ENCODE measurements around the gene NLRP1. TPM values are rescaled to one million over a fixed set of nuclear protein-coding genes. Genes with fewer than 3 reads are reported as not detected.

NLRP1 gene
- total RNA-seq, 2 experiments from 2014 or later: 26.0 to 28.2 TPM

GRCh38 chr17:5533486-5534315, 50.6 kb downstream of the NLRP1 start:
- Mint-ChIP-seq H3K27ac (no peak overlapping the region), H3K27me3 (no peaks in the 10 kb centered on the region)

GRCh38 chr17:5532581-5532980, 51.7 kb downstream of the NLRP1 start:
- POLR2A ChIA-PET: interaction anchor here (1.3 kb wide), 1 partner anchor 18 kb away, joined by 5 read pairs; no protein-coding TSS in a partner anchor
- H3K4me3 Mint-ChIP-seq: no peak overlapping the region
- no peak for TF ChIP-seq CTCF (IDR thresholded peaks at IDR 0.05)
- ATAC-seq (no peak), DNase-seq (no peak)
- no peaks in the 10 kb centered on the region for H3K9me3 Mint-ChIP-seq
- peaks cover 2% of the 10 kb centered on the region for H3K4me1 Mint-ChIP-seq (ENCODE audit: low read depth)
- H3K27ac Mint-ChIP-seq: no peak overlapping the region
- H3K36me3 Mint-ChIP-seq (ENCODE audit: low read depth): peaks cover 21% of the 10 kb centered on the region
- H3K27me3 Mint-ChIP-seq: no peaks in the 10 kb centered on the region
- CTCF ChIA-PET: no interaction called here
- intact Hi-C loops (cut with micrococcal nuclease): no loop called here

More at GRCh38 chr17:5533486-5534315, 50.6 kb downstream of the NLRP1 start:
- H3K36me3 Mint-ChIP-seq (ENCODE audit: low read depth): peaks cover 23% of the 10 kb centered on the region
- intact Hi-C loops (cut with micrococcal nuclease): no loop called here
- no peak for TF ChIP-seq CTCF (IDR thresholded peaks at IDR 0.05)
- H3K4me3 Mint-ChIP-seq: no peak overlapping the region
- no peak for ATAC-seq
- no peaks in the 10 kb centered on the region for H3K9me3 Mint-ChIP-seq
- POLR2A ChIA-PET: no interaction called here
- no peaks in the 10 kb centered on the region for H3K4me1 Mint-ChIP-seq (ENCODE audit: low read depth)
- no peak for DNase-seq
- CTCF ChIA-PET: no interaction called here

GRCh38 chr17:5531085-5531418, 53.3 kb downstream of the NLRP1 start:
- no peak for TF ChIP-seq CTCF (IDR thresholded peaks at IDR 0.05)
- H3K4me3 Mint-ChIP-seq: no peak overlapping the region
- no peak for DNase-seq
- ChIA-PET CTCF (no interaction called here), POLR2A (no interaction called here)
- peaks cover 21% of the 10 kb centered on the region for H3K36me3 Mint-ChIP-seq (ENCODE audit: low read depth)
- ATAC-seq: no peak
- intact Hi-C loops (cut with micrococcal nuclease): no loop called here
- peaks cover 15% of the 10 kb centered on the region for H3K4me1 Mint-ChIP-seq (ENCODE audit: low read depth)
- no peaks in the 10 kb centered on the region for H3K27me3 Mint-ChIP-seq
- H3K27ac Mint-ChIP-seq: no peak overlapping the region
- no peaks in the 10 kb centered on the region for H3K9me3 Mint-ChIP-seq

- CTCF ChIA-PET: no interaction called here
- H3K36me3 Mint-ChIP-seq (ENCODE audit: low read depth): peaks cover 19% of the 10 kb centered on the region
- ATAC-seq (no peak), DNase-seq (no peak)
- intact Hi-C loops (cut with micrococcal nuclease): no loop called here
- H3K9me3 Mint-ChIP-seq: no peaks in the 10 kb centered on the region
- POLR2A ChIA-PET: no interaction called here
- H3K27me3 Mint-ChIP-seq: no peaks in the 10 kb centered on the region
- H3K27ac Mint-ChIP-seq: peak overlapping the region; percentile 51
- H3K4me1 Mint-ChIP-seq (ENCODE audit: low read depth): peaks cover 16% of the 10 kb centered on the region
- no peak for TF ChIP-seq CTCF (IDR thresholded peaks at IDR 0.05)
- no peak overlapping the region for H3K4me3 Mint-ChIP-seq
These were observed 53.8 kb downstream of the NLRP1 start for GRCh38 chr17:5530265-5531084.

Data from activated CD8-positive, alpha-beta T cell treated with anti-CD3 and anti-CD28 coated beads for 36 hours (primary cell).